ENCODE data around the gene HS6ST2.
"Not testable (repeated sequence)": the region's sequence is repeated elsewhere in the genome, so short reads cannot be mapped to it uniquely, and the experiment has no call there.

Gene HS6ST2

GRCh38 chrX:132958091-132958703, at the start of gene HS6ST2:
Gene HS6ST2, minus strand, starts transcription at chrX:132958629.
- no peak for DNase-seq (ENCODE audit: low spot score)

GRCh38 chrX:133007458-133007857, 49.0 kb upstream of the HS6ST2 start:
- no peak for DNase-seq (ENCODE audit: low spot score)

DNA sequence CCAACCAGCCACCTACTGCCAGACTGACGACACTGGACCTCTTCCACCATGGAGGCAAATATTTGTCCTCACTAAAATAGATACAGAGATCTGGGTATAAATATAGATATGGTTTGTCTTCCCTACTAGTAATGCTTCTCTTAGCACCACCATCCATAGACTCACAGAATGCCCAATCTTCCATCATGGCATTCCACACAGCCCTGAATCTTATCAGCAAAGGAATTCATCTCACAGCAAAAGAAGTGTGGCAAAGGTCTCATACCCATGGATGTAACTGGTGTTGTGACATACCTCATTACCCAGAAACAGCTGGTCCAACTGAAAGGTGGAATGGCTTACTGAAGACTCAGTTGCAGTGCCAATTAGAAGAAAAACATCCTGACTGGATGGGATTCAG, 47.2 kb upstream of the HS6ST2 start:
- no peak for DNase-seq (ENCODE audit: low spot score)

- no peak for DNase-seq (ENCODE audit: low spot score)
These were observed 46.6 kb upstream of the HS6ST2 start for GRCh38 chrX:133005042-133005441.

GRCh38 chrX:132999209-132999608, 40.8 kb upstream of the HS6ST2 start:
- DNase-seq (ENCODE audit: low spot score): no peak

- DNase-seq (ENCODE audit: low spot score): no peak
These were observed 32.4 kb upstream of the HS6ST2 start for GRCh38 chrX:132990835-132991234.

DNA sequence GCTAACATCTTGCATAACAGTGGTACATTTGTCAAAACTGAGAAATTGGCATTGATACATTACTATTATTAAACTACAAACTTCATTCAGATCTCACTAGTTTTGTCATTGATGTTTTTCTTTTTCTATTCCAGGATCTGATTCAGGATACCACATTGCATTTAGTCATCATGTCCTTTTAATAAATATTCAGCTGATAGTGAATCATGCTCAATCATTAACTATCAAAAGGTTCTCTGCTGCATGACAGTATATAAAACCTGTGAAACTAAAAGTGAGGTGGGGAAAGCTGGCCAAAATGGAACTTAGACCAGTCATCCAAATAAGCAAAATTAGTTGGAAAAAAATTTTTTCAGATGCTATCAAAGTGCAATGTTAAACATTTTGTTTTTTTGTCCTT, 28.1 kb upstream of the HS6ST2 start:
- DNase-seq (ENCODE audit: low spot score): no peak

- DNase-seq (ENCODE audit: low spot score): no peak
These were observed 25.7 kb upstream of the HS6ST2 start for GRCh38 chrX:132984058-132984650.

DNA sequence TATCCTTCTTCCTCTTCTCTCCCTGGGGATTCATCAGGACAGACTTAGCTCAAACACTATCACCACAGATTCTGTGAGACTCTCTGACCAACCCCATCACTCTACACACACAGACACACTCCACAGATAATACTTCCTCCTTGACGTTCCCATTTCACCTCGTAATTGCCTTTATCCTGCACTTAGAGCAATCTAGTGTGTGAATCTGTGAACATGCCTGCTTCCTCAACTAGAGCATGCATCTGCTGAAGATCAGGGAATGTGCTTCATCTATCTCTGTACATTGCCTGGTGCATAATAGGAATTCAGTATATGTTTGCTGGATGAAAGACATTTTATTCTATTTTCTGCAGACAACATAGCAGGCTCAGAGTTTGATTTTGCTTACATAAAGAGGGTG, 25.1 kb upstream of the HS6ST2 start:
- DNase-seq (ENCODE audit: low spot score): no peak

- not testable (repeated sequence) for DNase-seq (ENCODE audit: low spot score)
These were observed 21.6 kb upstream of the HS6ST2 start for GRCh38 chrX:132980035-132980434.

DNA sequence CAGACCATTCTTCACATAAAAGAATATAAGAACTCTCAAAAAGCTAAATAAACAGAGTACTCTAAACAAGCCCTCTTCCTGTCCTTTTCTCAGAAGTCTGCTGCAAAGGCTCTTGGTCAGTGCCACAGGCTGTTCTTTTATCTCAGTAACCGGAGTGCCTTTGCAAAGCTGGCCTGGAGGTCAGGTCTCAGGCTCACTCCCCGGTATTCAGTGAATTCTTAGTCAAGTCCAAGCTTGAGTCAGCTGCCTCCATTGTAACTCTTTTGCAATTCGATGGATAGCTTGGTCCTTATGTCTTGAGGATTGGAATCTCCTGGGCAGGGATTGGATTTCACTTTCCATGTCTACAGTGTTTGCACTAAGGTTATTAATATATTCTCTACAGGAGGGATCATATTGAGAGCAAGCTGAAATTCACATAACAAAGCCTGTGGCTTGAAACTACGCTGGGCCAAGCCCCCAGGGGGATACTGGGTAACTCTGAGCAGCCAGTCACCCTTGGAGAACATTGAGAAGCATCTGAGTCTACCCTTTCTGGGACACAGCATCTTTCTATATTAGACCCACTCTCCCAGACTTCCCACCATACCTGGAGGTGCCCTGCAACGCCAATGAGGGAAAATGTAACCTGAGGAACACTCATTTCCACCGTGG, 10.0 kb upstream of the HS6ST2 start:
- DNase-seq (ENCODE audit: low spot score): no peak

DNA sequence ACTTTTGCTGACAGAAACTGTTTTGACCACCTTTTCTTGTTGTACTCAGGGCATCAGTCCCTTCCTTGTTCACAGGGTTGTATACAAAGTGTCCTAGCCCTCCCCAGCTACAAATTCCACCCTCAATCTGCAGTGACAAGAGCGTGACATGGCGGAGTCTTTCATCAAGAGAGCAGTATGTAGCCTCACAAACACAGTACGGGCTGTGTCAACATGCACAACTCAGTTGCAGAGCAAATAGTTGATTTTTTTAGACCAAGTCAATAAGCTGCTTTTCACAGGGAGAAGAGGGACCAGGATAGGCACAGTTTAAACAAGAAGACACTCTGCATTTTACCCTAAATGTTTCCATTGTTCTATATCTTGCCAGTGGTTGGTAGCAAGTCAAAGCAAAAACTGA, 8.6 kb upstream of the HS6ST2 start:
- DNase-seq (ENCODE audit: low spot score): no peak

DNA sequence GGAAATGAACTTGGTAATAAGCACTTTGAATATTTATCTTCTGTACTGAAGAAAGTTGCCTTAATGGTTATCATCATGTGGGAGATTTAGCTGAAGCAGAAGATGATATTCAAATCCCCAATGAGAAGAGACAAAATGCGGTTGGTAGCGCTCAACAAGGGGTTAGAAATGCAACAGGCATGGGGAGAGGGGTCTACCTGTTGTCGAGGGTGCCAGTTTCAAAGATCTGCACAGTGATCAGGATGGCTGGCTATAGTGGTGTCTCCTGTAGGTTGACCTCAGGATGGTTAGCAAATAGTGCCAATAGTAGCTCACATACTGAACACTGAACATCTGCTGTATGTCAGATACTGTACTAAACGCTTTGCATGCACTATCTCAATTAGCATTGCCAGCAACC, 7.0 kb upstream of the HS6ST2 start:
- DNase-seq (ENCODE audit: low spot score): no peak

GRCh38 chrX:132961511-132961910, 3.1 kb upstream of the HS6ST2 start:
- no peak for DNase-seq (ENCODE audit: low spot score)

DNA sequence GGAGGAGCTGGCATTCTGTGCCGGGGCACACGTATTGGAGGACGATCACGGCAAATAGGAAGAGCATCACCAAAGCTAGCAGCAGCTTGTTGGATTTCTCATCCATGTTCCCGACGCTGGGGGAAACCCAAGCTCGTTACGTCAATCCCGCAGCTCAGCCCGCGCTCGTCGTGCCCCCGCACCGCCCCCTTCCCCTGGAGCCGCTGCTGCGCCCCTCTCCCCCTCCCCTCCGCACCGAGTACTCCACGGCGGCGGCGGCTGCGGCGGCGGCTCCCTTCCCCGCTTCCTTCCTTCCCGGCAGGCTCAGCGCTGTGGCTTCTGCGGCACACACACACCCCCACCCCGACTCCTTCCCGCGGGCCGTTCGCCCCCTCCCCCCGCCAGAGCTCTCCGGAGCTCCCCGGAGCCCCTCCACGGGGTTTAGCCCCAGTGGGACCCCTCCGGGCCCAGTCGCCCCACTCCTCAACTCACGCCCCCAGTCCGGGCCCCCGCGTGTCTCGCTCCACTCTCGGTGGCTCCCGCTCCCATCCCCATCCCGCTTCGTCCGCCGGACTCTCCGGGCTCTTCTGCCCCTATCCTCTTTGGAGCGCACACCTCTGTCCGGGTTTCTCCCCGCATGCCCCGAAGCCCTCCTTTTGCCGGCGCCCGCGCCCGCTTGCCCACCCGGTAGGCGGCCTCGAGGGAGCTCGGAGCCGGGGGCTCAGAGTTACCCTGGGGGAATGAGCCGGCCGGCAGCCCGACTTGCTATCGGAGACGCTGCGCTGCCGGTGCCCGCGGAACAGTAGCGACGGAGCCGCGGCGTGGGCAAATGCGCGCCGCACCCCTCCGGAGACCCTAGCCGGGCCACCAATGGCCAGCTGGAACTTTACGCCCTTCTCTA, 978 bp downstream of the HS6ST2 start:
- DNase-seq (ENCODE audit: low spot score): no peak

GRCh38 chrX:132956421-132957210, 1.8 kb downstream of the HS6ST2 start:
- no peak for DNase-seq (ENCODE audit: low spot score)

- no peak for DNase-seq (ENCODE audit: low spot score)
These were observed 2.7 kb downstream of the HS6ST2 start for GRCh38 chrX:132955690-132956089.

GRCh38 chrX:132954323-132954722, 4.1 kb downstream of the HS6ST2 start:
- no peak for DNase-seq (ENCODE audit: low spot score)

GRCh38 chrX:132953354-132953753, 5.1 kb downstream of the HS6ST2 start:
- DNase-seq (ENCODE audit: low spot score): no peak

- no peak for DNase-seq (ENCODE audit: low spot score)
These were observed 9.7 kb downstream of the HS6ST2 start for GRCh38 chrX:132948648-132949260.

DNA sequence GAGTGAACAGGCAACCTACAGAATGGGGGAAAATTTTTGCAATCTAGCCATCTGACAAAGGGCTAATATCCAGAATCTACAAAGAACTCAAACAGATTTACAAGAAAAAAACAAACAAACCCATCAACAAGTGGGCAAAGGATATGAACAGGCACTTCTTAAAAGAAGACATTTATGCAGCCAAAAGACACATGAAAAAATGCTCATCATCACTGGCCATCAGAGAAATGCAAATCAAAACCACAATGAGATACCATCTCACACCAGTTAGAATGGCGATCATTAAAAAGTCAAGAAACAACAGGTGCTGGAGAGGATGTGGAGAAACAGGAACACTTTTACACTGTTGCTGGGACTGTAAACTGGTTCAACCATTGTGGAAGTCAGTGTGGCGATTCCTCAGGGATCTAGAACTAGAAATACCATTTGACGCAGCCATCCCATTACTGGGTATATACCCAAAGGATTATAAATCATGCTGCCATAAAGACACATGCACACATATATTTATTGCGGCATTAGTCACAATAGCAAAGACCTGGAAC, 13.3 kb downstream of the HS6ST2 start:
- not testable (repeated sequence) for DNase-seq (ENCODE audit: low spot score)
